B cell (primary cell): ENCODE results near the gene STK11. TPM values are rescaled to one million over a fixed set of nuclear protein-coding genes. Genes with fewer than 3 reads are reported as not detected.

Experiments
- ATAC-seq: fragments of 200-7000 bp; cut with Tn5 transposase; one replicate; pipeline ENCODE4 v1.10.0; 2021; ENCODE audit warnings: low read depth, mild to moderate bottlenecking, moderate number of reproducible peaks, moderate library complexity
- CTCF ChIA-PET: fragments of 350-600 bp; sonication (Branson Sonifier 250); formaldehyde crosslinking; loops from one replicate; lab custom pipeline; 2021; ENCODE audit warnings: antibody characterized with exemption, inconsistent platforms; lab: Charles Lee
- POLR2A ChIA-PET: fragments of 350-600 bp; sonication (Branson Sonifier 250); formaldehyde crosslinking; loops from one replicate; lab custom pipeline; 2021; ENCODE audit warnings: antibody characterized with exemption; lab: Charles Lee
- DNase-seq: peaks from one replicate; pipeline ENCODE4 v3.0.0; 2013
- H2AFZ ChIP-seq: 2 replicates; pipeline ENCODE4 v1.6.1; 2012; ENCODE audit warnings: mild to moderate bottlenecking, low read depth, low read length; ENCODE audit not compliant: insufficient read depth, poor library complexity, severe bottlenecking
- H3K27ac ChIP-seq, 2 donors: 1 replicate in 1 of 2; 2 replicates in 1 of 2; pipeline ENCODE4 v1.5.1; 2012 to 2013; ENCODE audit warnings: low read length in 2 of 2, mild to moderate bottlenecking in 2 of 2, moderate library complexity in 1 of 2
- H3K27me3 ChIP-seq, 4 experiments: fragments of 200-600 bp in 1 of 4; sonication (generic) in 1 of 4; replicated peaks in 1 of 4; 1 replicate in 2 of 4; 2 replicates in 2 of 4; pipeline versions ENCODE4 v1.6.1 to v1.7.0; 2013 to 2016; ENCODE audit warnings: low read length in 3 of 4, mild to moderate bottlenecking in 2 of 4, mixed read lengths in 1 of 4, moderate library complexity in 1 of 4; ENCODE audit not compliant: insufficient read depth in 4 of 4, control insufficient read depth in 3 of 4; ENCODE audit errors: control extremely low read depth in 1 of 4
- H3K36me3 ChIP-seq, 2 experiments: replicated peaks in 1 of 2; 1 replicate in 1 of 2; 2 replicates in 1 of 2; pipeline versions ENCODE4 v1.6.1 to v1.7.1; 2013; ENCODE audit warnings: low read length in 1 of 2; ENCODE audit not compliant: insufficient read depth in 2 of 2, control insufficient read depth in 1 of 2; ENCODE audit errors: control extremely low read depth in 1 of 2, extremely low read depth in 1 of 2
- H3K4me1 ChIP-seq, 2 donors: fragments of 200-600 bp in 1 of 2; sonication (generic) in 1 of 2; 1 replicate in 1 of 2; 2 replicates in 1 of 2; pipeline versions ENCODE4 v1.5.1 to v1.6.1; 2013 to 2017; ENCODE audit warnings: low read length in 2 of 2; ENCODE audit not compliant: control insufficient read depth in 2 of 2, insufficient read depth in 2 of 2
- H3K4me2 ChIP-seq: replicated peaks from 2 replicates; pipeline ENCODE3; 2012; ENCODE audit warnings: mild to moderate bottlenecking, low read depth, low read length; ENCODE audit not compliant: poor library complexity, severe bottlenecking
- H3K4me3 ChIP-seq, 5 experiments: fragments of 200-600 bp in 1 of 5; sonication (generic) in 1 of 5; 1 replicate in 3 of 5; 2 replicates in 2 of 5; pipeline versions ENCODE4 v1.5.1 to v1.7.0; 2011 to 2016; ENCODE audit warnings: low read length in 4 of 5, mild to moderate bottlenecking in 4 of 5, low read depth in 2 of 5, control low read depth in 1 of 5, moderate library complexity in 1 of 5; ENCODE audit not compliant: insufficient read depth in 1 of 5; ENCODE audit errors: control extremely low read depth in 1 of 5, extremely low read depth in 1 of 5
- H3K79me2 ChIP-seq: fragments of 200-600 bp; sonication (generic); one replicate; pipeline ENCODE4 v1.6.0; 2016; ENCODE audit warnings: low read length; ENCODE audit not compliant: control insufficient read depth, insufficient read depth
- H3K9ac ChIP-seq: fragments of 200-600 bp; sonication (generic); 2 replicates; pipeline ENCODE4 v1.6.1; 2017; ENCODE audit warnings: mild to moderate bottlenecking, low read length, moderate library complexity
- H3K9me3 ChIP-seq, 3 donors: one replicate each; pipeline versions ENCODE4 v1.6.1 to v1.7.1; 2013; ENCODE audit warnings: low read length in 2 of 3; ENCODE audit not compliant: control insufficient read depth in 2 of 3, insufficient read depth in 1 of 3; ENCODE audit errors: control extremely low read depth in 1 of 3
- H4K20me1 ChIP-seq: 2 replicates; pipeline ENCODE4 v1.6.0; 2012; ENCODE audit warnings: mild to moderate bottlenecking, low read length; ENCODE audit not compliant: insufficient read depth, control insufficient read depth, poor library complexity, severe bottlenecking
- H3K27ac Mint-ChIP-seq: one replicate; pipeline ENCODE4 v1.8.0; 2021; ENCODE audit warnings: mixed read lengths
- H3K27me3 Mint-ChIP-seq: one replicate; pipeline ENCODE4 v1.8.0; 2021; ENCODE audit warnings: mixed read lengths
- H3K4me1 Mint-ChIP-seq: one replicate; pipeline ENCODE4 v1.8.0; 2021; ENCODE audit warnings: mixed read lengths
- H3K4me3 Mint-ChIP-seq: one replicate; pipeline ENCODE4 v1.8.0; 2021; ENCODE audit warnings: mixed read lengths
- H3K9me3 Mint-ChIP-seq: one replicate; pipeline ENCODE4 v1.8.0; 2022; ENCODE audit warnings: mixed read lengths; ENCODE audit not compliant: insufficient read depth
- CTCF ChIP-seq: fragments of 200-600 bp; IDR thresholded peaks from one replicate; pipeline ENCODE4 v1.8.0; 2022; ENCODE audit warnings: antibody characterized with exemption, mild to moderate bottlenecking
- EZH2 ChIP-seq: IDR thresholded peaks from 2 replicates; pipeline ENCODE4 v1.6.1; 2012; ENCODE audit warnings: borderline replicate concordance, low read depth, mild to moderate bottlenecking, moderate library complexity, low read length; ENCODE audit not compliant: insufficient read depth, poor library complexity, severe bottlenecking
- WGBS: methylation state at CpG from one replicate; pipeline ENCODE4 v1.1.5; 2013; ENCODE audit warnings: missing lambda C conversion rate; ENCODE audit not compliant: insufficient coverage; 5-methylcytosine and 5-hydroxymethylcytosine counted together
- intact Hi-C: fragments of 100-400 bp; cut with micrococcal nuclease; formaldehyde crosslinking; loops from one replicate; pipeline ENCODE4 v1.10.0; 2022
- polyA plus RNA-seq: library from polyadenylated mRNA; depleted of rRNA; stranded (reverse); fragments of >200 nt; gene quantifications from 2 replicates; pipeline ENCODE4 v1.2.3, GENCODE V29; 2012
- total RNA-seq, 2 donors: library from RNA; stranded (reverse); fragments of 120-200 nt in 1 of 2; gene quantifications; 1 replicate in 1 of 2; 2 replicates in 1 of 2; pipeline versions ENCODE4 v1.2.3 to v1.2.4, GENCODE V29; 2013 to 2022

STK11 gene
- total and polyA plus RNA-seq, 2 donors (not counting 1 experiment from before 2014, with no cell fraction given), result 87.9 to 89.9 TPM

- intact Hi-C loops, result no loop called here
- H3K4me1 ChIP-seq, result peaks cover 39 to 67% of the 10 kb centered on the region in 2 donors
- no peaks in the 10 kb centered on the region for H3K9me3 ChIP-seq
- H3K4me2 ChIP-seq, result peak overlapping the region; percentile 98
- ATAC-seq (peak; percentile 44), DNase-seq (peak; percentile 91)
- 0% methylated on average over 9 of the region's 26 CpGs for WGBS
- TF ChIP-seq CTCF (no peak), EZH2 (no peak)
- CTCF ChIA-PET, result interaction anchor here (0.7 to 5.8 kb wide), 5 partner anchors 9 to 53 kb away, joined by 3 to 113 read pairs (median 8); partner anchors contain the start of gene CIRBP
- peaks cover 64% of the 10 kb centered on the region for H4K20me1 ChIP-seq
- Mint-ChIP-seq H3K9me3 (no peaks in the 10 kb centered on the region), H3K27me3 (no peaks in the 10 kb centered on the region), H3K27ac (peak overlapping the region; percentile 92), H3K4me1 (peaks cover 44% of the 10 kb centered on the region), H3K4me3 (peak overlapping the region; percentile 79)
- H3K36me3 ChIP-seq, result peaks cover 0 to 47% of the 10 kb centered on the region in 2 experiments
- peak overlapping the region; percentile 89 to 94 for H3K27ac ChIP-seq
- no peaks in the 10 kb centered on the region for H3K27me3 ChIP-seq
- no peak overlapping the region for H2AFZ ChIP-seq
- H3K9ac ChIP-seq, result peak overlapping the region; percentile 86
- POLR2A ChIA-PET, result interaction anchor here (0.6 to 10.7 kb wide), 12 partner anchors 9 to 804 kb away, joined by 3 to 305 read pairs (median 4); partner anchors contain the start of genes CIRBP, FAM174C and TCF3
- H3K79me2 ChIP-seq, result peaks cover 70% of the 10 kb centered on the region
- H3K4me3 ChIP-seq, result peak overlapping the region in 4 of 5 experiments; percentile 72 to 92 (median 88)
Measured at GRCh38 chr19:1252821-1253513, 47.4 kb downstream of the STK11 start.
